Suprapubic skin (tissue), 3 donors: ENCODE measurements around the gene BTG4.

Experiments
- CTCF ChIP-seq, 2 donors: fragments of 200-600 bp in 1 of 2; fragments of 450-650 bp in 1 of 2; sonication (generic) in 1 of 2; IDR thresholded peaks; one replicate each; pipeline ENCODE4 v1.5.1; 2016 to 2019; ENCODE audit warnings: antibody characterized with exemption in 2 of 2, mild to moderate bottlenecking in 1 of 2, moderate library complexity in 1 of 2
- EP300 ChIP-seq: sonication (generic); formaldehyde crosslinking; IDR thresholded peaks from one replicate; pipeline ENCODE4 v1.6.1; 2017; ENCODE audit warnings: antibody characterized with exemption
- POLR2A ChIP-seq, 2 donors: fragments of 450-650 bp; IDR thresholded peaks; one replicate each; pipeline ENCODE4 v1.6.1; 2017; ENCODE audit warnings: antibody characterized with exemption in 2 of 2, mild to moderate bottlenecking in 2 of 2, moderate library complexity in 2 of 2

- TF ChIP-seq POLR2A (IDR thresholded peaks at IDR 0.05), result no peak
- no peak for TF ChIP-seq CTCF (IDR thresholded peaks at IDR 0.05)
- TF ChIP-seq EP300, result no peak
These were observed 60.0 kb downstream of the BTG4 start for GRCh38 chr11:111452146-111452545.
